ENCODE measurements around the gene ATG9B. TPM values are rescaled to one million over a fixed set of nuclear protein-coding genes. Genes with fewer than 3 reads are reported as not detected.
A peak's percentile ranks its signal among the peaks of the same experiment; 100 is the strongest.

The ATG9B gene
- total RNA-seq, 1 donor from 2014 or later = not detected

DNA sequence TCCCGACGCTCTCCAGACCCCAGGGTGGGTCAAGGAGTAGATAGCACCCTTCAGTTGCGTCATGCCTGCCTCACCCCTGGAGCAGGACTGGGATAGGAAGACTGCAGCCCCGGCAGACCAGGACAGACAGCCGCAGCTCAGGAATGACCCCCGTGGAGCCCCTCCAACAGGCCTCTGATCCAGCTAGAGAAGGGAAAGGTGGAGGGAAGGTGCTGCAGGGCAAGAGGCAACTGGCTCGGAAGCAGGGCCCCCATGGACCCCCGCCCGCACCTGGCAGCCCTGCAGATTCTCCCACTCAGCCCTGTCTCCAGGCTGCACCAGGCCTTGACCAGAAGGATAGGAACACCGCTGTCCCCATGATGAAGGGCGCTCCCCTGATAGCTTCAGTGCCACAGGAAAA lies 53.9 kb downstream of the ATG9B start:
- Histone ChIP-seq H3K4me3 (ENCODE audit: low read length in 3 of 3) (no peak overlapping the region), H3K36me3 (ENCODE audit: control insufficient read depth in 3 of 3, insufficient read depth in 3 of 3, low read length in 3 of 3) (no peaks in the 10 kb centered on the region), H3K9me3 (ENCODE audit: control insufficient read depth in 3 of 3, low read length in 3 of 3) (no peaks in the 10 kb centered on the region), H3K4me1 (ENCODE audit: control insufficient read depth in 3 of 3, insufficient read depth in 3 of 3, low read length in 3 of 3) (peaks cover 33 to 60% (median 46%) of the 10 kb centered on the region in 3 donors), H3K27me3 (ENCODE audit: control insufficient read depth in 3 of 3, insufficient read depth in 3 of 3, low read length in 3 of 3) (peaks cover 42 to 67% (median 67%) of the 10 kb centered on the region in 3 donors), H3K27ac (ENCODE audit: low read depth, low read length) (no peak overlapping the region), H3K9ac (ENCODE audit: low read depth in 1 of 3, low read length in 3 of 3) (no peak overlapping the region)

DNA sequence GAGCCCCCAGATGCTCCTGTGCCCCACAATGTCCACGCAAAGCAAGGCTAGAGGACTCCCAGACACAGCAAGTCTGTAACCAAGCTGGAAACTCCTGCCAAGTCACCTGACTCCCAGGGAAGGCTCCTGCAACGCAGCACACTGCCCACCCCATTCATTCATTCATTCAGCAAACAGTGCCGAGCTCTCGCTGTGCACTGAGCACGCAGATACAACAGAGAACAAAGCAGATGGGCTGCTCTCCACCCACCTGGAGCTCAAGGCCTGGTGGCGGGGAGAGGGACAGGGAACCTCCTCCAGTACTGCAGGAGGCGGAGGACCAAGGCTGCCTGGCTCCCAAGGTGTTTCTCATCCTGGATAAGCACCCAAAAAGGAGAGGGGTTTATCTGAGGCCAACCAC lies 54.8 kb downstream of the ATG9B start:
- H3K27me3 ChIP-seq (ENCODE audit: control insufficient read depth in 3 of 3, insufficient read depth in 3 of 3, low read length in 3 of 3) = peaks cover 42 to 67% (median 66%) of the 10 kb centered on the region in 3 donors
- no peak overlapping the region for H3K9ac ChIP-seq (ENCODE audit: low read depth in 1 of 3, low read length in 3 of 3)
- no peaks in the 10 kb centered on the region for H3K36me3 ChIP-seq (ENCODE audit: control insufficient read depth in 3 of 3, insufficient read depth in 3 of 3, low read length in 3 of 3)
- H3K4me1 ChIP-seq (ENCODE audit: control insufficient read depth in 3 of 3, insufficient read depth in 3 of 3, low read length in 3 of 3) = peaks cover 25 to 56% (median 48%) of the 10 kb centered on the region in 3 donors
- no peak overlapping the region for H3K4me3 ChIP-seq (ENCODE audit: low read length in 3 of 3)
- H3K27ac ChIP-seq (ENCODE audit: low read depth, low read length) = no peak overlapping the region
- H3K9me3 ChIP-seq (ENCODE audit: control insufficient read depth in 3 of 3, low read length in 3 of 3) = no peaks in the 10 kb centered on the region

DNA sequence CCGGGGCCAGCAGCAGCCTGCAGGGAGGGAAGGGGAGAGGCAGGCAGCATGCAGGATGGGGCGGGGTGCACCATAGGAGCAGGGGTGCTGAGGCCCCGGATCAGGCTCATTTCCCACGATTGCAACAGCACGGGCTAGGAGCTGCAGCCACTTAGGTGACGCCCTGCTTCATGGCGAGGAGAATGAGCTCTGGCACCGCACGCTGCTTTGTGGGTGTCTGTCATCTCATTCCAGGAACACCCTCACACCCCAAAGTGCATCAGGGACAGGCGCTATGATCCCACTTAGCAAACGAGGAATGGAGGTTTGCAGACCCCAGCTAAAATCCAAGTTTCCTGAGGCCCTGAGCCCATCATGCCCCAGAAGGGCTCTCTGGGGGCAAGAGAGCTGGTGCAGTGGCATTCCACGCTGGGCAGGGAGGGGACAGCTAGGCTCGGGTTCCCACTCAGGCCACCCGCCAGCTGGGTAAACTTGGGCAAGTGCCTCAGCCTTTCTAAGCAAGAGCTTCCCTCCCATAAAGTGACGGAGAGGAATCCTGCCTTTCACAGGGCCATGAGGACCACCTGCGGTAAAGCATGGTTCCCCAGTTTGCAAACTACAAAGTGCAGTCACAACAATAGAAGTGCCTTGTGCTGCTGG lies 55.4 kb downstream of the ATG9B start:
- peaks cover 25 to 59% (median 46%) of the 10 kb centered on the region in 3 donors for H3K4me1 ChIP-seq (ENCODE audit: control insufficient read depth in 3 of 3, insufficient read depth in 3 of 3, low read length in 3 of 3)
- H3K4me3 ChIP-seq (ENCODE audit: low read length in 3 of 3) = peak overlapping the region; percentile 30 to 43 (median 35)
- H3K9me3 ChIP-seq (ENCODE audit: control insufficient read depth in 3 of 3, low read length in 3 of 3) = no peaks in the 10 kb centered on the region
- no peak overlapping the region for H3K27ac ChIP-seq (ENCODE audit: low read depth, low read length)
- H3K9ac ChIP-seq (ENCODE audit: low read depth in 1 of 3, low read length in 3 of 3) = no peak overlapping the region
- no peaks in the 10 kb centered on the region for H3K36me3 ChIP-seq (ENCODE audit: control insufficient read depth in 3 of 3, insufficient read depth in 3 of 3, low read length in 3 of 3)
- H3K27me3 ChIP-seq (ENCODE audit: control insufficient read depth in 3 of 3, insufficient read depth in 3 of 3, low read length in 3 of 3) = peaks cover 38 to 69% (median 67%) of the 10 kb centered on the region in 3 donors

DNA sequence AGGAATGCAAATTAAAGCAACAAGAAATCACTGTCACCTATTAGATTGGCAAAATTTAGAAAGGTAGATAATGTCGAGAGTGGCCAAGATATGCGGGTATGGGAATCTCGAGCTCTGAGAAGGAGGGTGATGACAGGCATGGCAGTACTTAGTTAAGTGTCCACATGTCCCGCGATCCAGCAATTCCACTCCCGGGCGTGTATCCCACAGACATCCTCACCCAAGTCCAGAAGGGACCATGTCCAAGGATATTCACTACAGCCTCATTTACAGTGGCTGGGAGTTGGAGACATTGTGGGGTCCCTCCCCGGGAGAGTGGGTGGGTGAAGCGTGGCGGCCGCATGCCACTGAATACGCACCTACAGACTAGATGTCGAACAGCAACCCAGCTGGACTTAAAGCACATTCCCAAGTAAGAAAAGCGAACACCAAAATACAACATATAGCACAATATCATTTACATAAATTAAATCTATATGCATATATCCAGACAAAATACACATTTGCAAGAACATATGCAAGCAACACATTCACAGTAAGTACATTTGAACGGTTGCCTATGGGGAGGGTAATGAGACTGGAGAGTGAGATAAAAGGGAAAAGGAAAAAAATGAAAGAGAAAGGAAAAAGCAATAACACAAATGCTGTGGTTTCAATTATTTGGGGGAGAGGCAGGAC lies 56.1 kb downstream of the ATG9B start:
- peaks cover 25 to 59% (median 46%) of the 10 kb centered on the region in 3 donors for H3K4me1 ChIP-seq (ENCODE audit: control insufficient read depth in 3 of 3, insufficient read depth in 3 of 3, low read length in 3 of 3)
- H3K9ac ChIP-seq (ENCODE audit: low read depth in 1 of 3, low read length in 3 of 3) = no peak overlapping the region
- H3K4me3 ChIP-seq (ENCODE audit: low read length in 3 of 3) = no peak overlapping the region
- H3K36me3 ChIP-seq (ENCODE audit: control insufficient read depth in 3 of 3, insufficient read depth in 3 of 3, low read length in 3 of 3) = no peaks in the 10 kb centered on the region
- no peak overlapping the region for H3K27ac ChIP-seq (ENCODE audit: low read depth, low read length)
- H3K27me3 ChIP-seq (ENCODE audit: control insufficient read depth in 3 of 3, insufficient read depth in 3 of 3, low read length in 3 of 3) = peaks cover 31 to 63% (median 63%) of the 10 kb centered on the region in 3 donors
- no peaks in the 10 kb centered on the region for H3K9me3 ChIP-seq (ENCODE audit: control insufficient read depth in 3 of 3, low read length in 3 of 3)

DNA sequence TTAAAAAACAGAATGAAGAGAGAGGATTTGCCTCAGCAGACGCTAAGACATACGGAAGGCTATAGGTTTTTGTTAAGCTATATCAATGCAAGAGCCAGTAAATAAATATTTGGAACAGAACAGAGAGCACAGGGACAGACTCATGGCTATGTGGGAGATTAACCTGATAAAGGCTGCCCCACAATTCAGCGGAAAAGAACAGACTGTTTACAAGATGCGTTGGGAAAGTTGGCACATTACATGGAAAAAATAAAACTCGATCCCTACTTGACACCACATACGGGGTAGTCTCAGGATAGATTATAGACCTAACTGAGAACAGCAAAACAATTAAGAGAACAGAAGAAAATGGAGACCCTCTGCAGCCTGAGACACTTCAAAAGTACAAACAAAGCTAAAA lies 56.9 kb downstream of the ATG9B start:
- no peaks in the 10 kb centered on the region for H3K9me3 ChIP-seq (ENCODE audit: control insufficient read depth in 3 of 3, low read length in 3 of 3)
- no peak overlapping the region for H3K27ac ChIP-seq (ENCODE audit: low read depth, low read length)
- no peak overlapping the region for H3K4me3 ChIP-seq (ENCODE audit: low read length in 3 of 3)
- H3K9ac ChIP-seq (ENCODE audit: low read depth in 1 of 3, low read length in 3 of 3) = no peak overlapping the region
- peaks cover 25 to 56% (median 45%) of the 10 kb centered on the region in 3 donors for H3K4me1 ChIP-seq (ENCODE audit: control insufficient read depth in 3 of 3, insufficient read depth in 3 of 3, low read length in 3 of 3)
- H3K36me3 ChIP-seq (ENCODE audit: control insufficient read depth in 3 of 3, insufficient read depth in 3 of 3, low read length in 3 of 3) = no peaks in the 10 kb centered on the region
- peaks cover 31 to 67% (median 60%) of the 10 kb centered on the region in 3 donors for H3K27me3 ChIP-seq (ENCODE audit: control insufficient read depth in 3 of 3, insufficient read depth in 3 of 3, low read length in 3 of 3)

DNA sequence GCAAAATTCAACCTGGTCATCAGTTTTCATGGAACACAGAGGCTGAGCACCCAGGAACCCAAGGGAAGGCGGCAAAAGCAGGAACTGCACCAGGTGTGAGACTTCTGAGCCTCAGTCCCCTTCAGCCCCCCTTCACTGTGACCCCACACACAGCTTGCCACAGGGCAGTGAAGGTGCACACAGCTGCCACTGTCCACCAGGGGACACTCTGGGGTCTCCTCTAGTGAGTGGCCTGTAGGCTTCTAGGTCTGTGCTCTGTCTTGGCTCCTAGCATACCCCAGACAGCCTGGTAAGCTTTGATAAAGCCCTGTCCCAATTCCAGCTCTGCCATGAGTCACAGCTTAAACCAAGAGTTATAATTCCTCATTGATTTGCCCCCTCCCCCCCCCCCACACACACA lies 58.3 kb downstream of the ATG9B start:
- no peaks in the 10 kb centered on the region for H3K9me3 ChIP-seq (ENCODE audit: control insufficient read depth in 3 of 3, low read length in 3 of 3)
- H3K4me1 ChIP-seq (ENCODE audit: control insufficient read depth in 3 of 3, insufficient read depth in 3 of 3, low read length in 3 of 3) = peaks cover 19 to 43% (median 35%) of the 10 kb centered on the region in 3 donors
- H3K27me3 ChIP-seq (ENCODE audit: control insufficient read depth in 3 of 3, insufficient read depth in 3 of 3, low read length in 3 of 3) = peaks cover 24 to 56% (median 55%) of the 10 kb centered on the region in 3 donors
- H3K9ac ChIP-seq (ENCODE audit: low read depth in 1 of 3, low read length in 3 of 3) = no peak overlapping the region
- no peak overlapping the region for H3K27ac ChIP-seq (ENCODE audit: low read depth, low read length)
- no peaks in the 10 kb centered on the region for H3K36me3 ChIP-seq (ENCODE audit: control insufficient read depth in 3 of 3, insufficient read depth in 3 of 3, low read length in 3 of 3)
- no peak overlapping the region for H3K4me3 ChIP-seq (ENCODE audit: low read length in 3 of 3)

DNA sequence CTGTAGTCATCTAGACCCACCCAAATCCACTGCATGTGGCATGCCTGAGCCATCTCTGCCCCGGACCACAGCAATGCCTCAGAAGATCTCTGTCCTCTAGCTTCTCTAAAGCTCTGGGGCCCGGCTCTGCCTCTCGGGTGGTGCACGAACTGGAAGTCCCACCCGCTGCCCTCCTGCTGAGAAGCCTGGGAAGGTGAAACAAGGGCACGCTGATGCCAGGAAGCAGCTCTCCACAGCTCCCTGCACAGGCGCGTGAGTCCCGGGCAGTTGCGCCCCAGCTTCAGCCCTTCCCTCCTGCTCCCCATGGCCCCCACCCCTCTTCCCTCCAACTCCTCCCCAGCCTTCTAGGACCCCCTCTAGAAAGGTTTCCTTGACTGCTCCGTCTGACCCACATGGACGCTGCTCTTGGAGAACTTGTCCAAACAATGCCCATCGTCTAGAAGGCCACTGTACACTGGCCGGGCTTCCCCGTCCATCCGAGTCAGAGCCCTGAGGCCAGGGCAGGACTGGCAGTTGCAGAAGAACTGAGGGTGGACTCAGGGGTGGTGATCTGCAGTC lies 58.9 kb downstream of the ATG9B start:
- Histone ChIP-seq H3K9ac (ENCODE audit: low read depth in 1 of 3, low read length in 3 of 3) (no peak overlapping the region), H3K4me3 (ENCODE audit: low read length in 3 of 3) (no peak overlapping the region), H3K27ac (ENCODE audit: low read depth, low read length) (no peak overlapping the region), H3K9me3 (ENCODE audit: control insufficient read depth in 3 of 3, low read length in 3 of 3) (no peaks in the 10 kb centered on the region), H3K36me3 (ENCODE audit: control insufficient read depth in 3 of 3, insufficient read depth in 3 of 3, low read length in 3 of 3) (no peaks in the 10 kb centered on the region), H3K27me3 (ENCODE audit: control insufficient read depth in 3 of 3, insufficient read depth in 3 of 3, low read length in 3 of 3) (peaks cover 22 to 51% (median 50%) of the 10 kb centered on the region in 3 donors), H3K4me1 (ENCODE audit: control insufficient read depth in 3 of 3, insufficient read depth in 3 of 3, low read length in 3 of 3) (peaks cover 19 to 40% (median 33%) of the 10 kb centered on the region in 3 donors)

Other genes with a start within 250 kb of the ATG9B start
- gene TMEM176B, start 224.1 kb downstream of the ATG9B start, total RNA-seq = 18.3 TPM
- 11.0 TPM for gene TMEM176A, start 223.7 kb downstream of the ATG9B start, total RNA-seq
- gene AOC1, start 172.0 kb downstream of the ATG9B start, total RNA-seq = under 0.01 TPM
- gene KCNH2, start 46.2 kb downstream of the ATG9B start, total RNA-seq = 7.3 TPM
- 4.7 TPM for gene NOS3, start 33.5 kb downstream of the ATG9B start, total RNA-seq
- 15.7 TPM for gene ABCB8, start 4.0 kb upstream of the ATG9B start, total RNA-seq
- not detected for gene ASIC3, start 24.0 kb upstream of the ATG9B start, total RNA-seq
- gene CDK5, start 33.4 kb upstream of the ATG9B start, total RNA-seq = 5.7 TPM
- gene SLC4A2, start 35.1 kb upstream of the ATG9B start, total RNA-seq = 31.3 TPM
- 55.3 TPM for gene FASTK, start 56.3 kb upstream of the ATG9B start, total RNA-seq
- gene TMUB1, start 59.0 kb upstream of the ATG9B start, total RNA-seq = 12.5 TPM
- gene AGAP3, start 62.0 kb upstream of the ATG9B start, total RNA-seq = 28.7 TPM
- gene GBX1, start 143.2 kb upstream of the ATG9B start, total RNA-seq = not detected
- gene ASB10, start 162.8 kb upstream of the ATG9B start, total RNA-seq = 3.7 TPM
- not detected for gene H2BK1, start 186.0 kb upstream of the ATG9B start, total RNA-seq
- 20.9 TPM for gene ABCF2, start 202.7 kb upstream of the ATG9B start, total RNA-seq
- gene CHPF2, start 208.0 kb upstream of the ATG9B start, total RNA-seq = 16.2 TPM
- gene SMARCD3, start 224.2 kb upstream of the ATG9B start, total RNA-seq = 101 TPM